Kidney (tissue), 14 donors: Measurements from ENCODE around the gene GRAP2. TPM values are rescaled to one million over a fixed set of nuclear protein-coding genes. Genes with fewer than 3 reads are reported as not detected.

Experiments
- DNase-seq, 5 donors: peaks; one replicate each; pipeline ENCODE4 v3.0.0-alpha.2; 2013 to 2020
- FAIRE-seq: peaks from 2 replicates; lab custom pipeline; 2012; peaks lifted over from hg19 to GRCh38; lab: Jason Lieb, UNC
- H3K27ac ChIP-seq, 2 donors: one replicate each; pipeline ENCODE4 v1.7.0; 2013; ENCODE audit warnings: low read depth in 2 of 2, low read length in 2 of 2, inconsistent platforms in 1 of 2
- H3K27me3 ChIP-seq: one replicate; pipeline ENCODE4 v1.7.1; 2013; ENCODE audit warnings: low read length, inconsistent platforms; ENCODE audit not compliant: control insufficient read depth, insufficient read depth
- H3K36me3 ChIP-seq, 3 donors: one replicate each; pipeline versions ENCODE4 v1.7.0 to v1.7.1; 2013; ENCODE audit warnings: low read length in 3 of 3, control low read depth in 1 of 3, inconsistent platforms in 1 of 3; ENCODE audit not compliant: insufficient read depth in 3 of 3, control insufficient read depth in 2 of 3
- H3K4me1 ChIP-seq, 3 donors: one replicate each; pipeline versions ENCODE4 v1.7.0 to v1.7.1; 2013; ENCODE audit warnings: low read length in 3 of 3, inconsistent platforms in 1 of 3, low read depth in 1 of 3; ENCODE audit not compliant: control insufficient read depth in 2 of 3, insufficient read depth in 2 of 3
- H3K4me3 ChIP-seq, 3 donors: one replicate each; pipeline versions ENCODE4 v1.7.0 to v1.8.1; 2013; ENCODE audit warnings: low read length in 3 of 3, control low read depth in 1 of 3, inconsistent platforms in 1 of 3
- H3K9ac ChIP-seq, 3 donors: one replicate each; pipeline versions ENCODE4 v1.7.0 to v1.7.1; 2013; ENCODE audit warnings: low read length in 3 of 3, control low read depth in 1 of 3, inconsistent platforms in 1 of 3
- H3K9me3 ChIP-seq, 3 donors: one replicate each; pipeline versions ENCODE4 v1.7.0 to v1.7.1; 2013; ENCODE audit warnings: low read length in 3 of 3, control low read depth in 1 of 3, inconsistent platforms in 1 of 3; ENCODE audit not compliant: control insufficient read depth in 2 of 3, insufficient read depth in 1 of 3
- intact Hi-C: fragments of 100-400 bp; cut with DNase I; formaldehyde crosslinking; loops from one replicate; pipeline ENCODE4 v1.11.1; 2022
- polyA plus RNA-seq: library from polyadenylated mRNA; stranded (reverse); fragments of 350-450 nt; fragmentation: Illumina TruSeq; extraction: RNeasy Lipid Tissue Mini Kit (QIAGEN cat#74804); gene quantifications from one replicate; pipeline ENCODE4 v1.2.3, GENCODE V29; 2014; ENCODE audit warnings: low read depth, low replicate concordance; ENCODE audit not compliant: insufficient read depth
- total RNA-seq: library from RNA; stranded (reverse); fragmentation: NEBNext Ultra II Directional; extraction: Animal tissue kit (Norgen Biotek cat#: 25700); gene quantifications from one replicate; pipeline ENCODE4 v1.2.1, GENCODE V29; 2021
- TF ChIP-seq, protein P1 (sequence below): IDR thresholded peaks from 3 replicates; pipeline ENCODE4 v1.5.1; 2012; ENCODE audit warnings: mild to moderate bottlenecking, moderate library complexity, borderline replicate concordance; ENCODE audit not compliant: insufficient read depth; ENCODE audit errors: extremely low read depth
- donor health status: control.
- donor health status: control.
- donor health status: control.
- donor health status: control.
- donor health status: control.
- donor health status: DM: yes; HTN: yes; CAD: no.
- donor health status: Normal renal cell carcinoma (clear cell type).

Gene GRAP2
- total and polyA plus RNA-seq, 2 donors from 2014 or later = 0.73 to 9.7 TPM

DNA sequence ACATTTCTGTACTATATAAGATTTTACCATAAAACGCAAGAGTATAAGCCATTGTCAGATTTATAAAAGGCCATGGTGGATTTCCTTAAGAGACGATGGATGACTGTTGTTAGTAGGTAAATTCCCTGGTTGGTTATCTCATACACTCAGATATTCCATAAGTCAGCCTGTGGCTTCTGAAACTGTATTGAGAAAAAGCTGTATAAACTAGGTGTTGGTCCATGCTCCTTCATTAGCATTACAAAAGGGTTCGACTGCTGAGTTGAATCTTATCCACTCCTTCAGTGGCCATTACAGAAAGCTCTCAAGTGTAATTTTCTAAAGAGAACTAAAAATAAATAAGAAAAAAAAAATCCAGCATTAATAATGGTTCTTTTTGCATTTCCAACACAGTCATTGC is 5.3 kb downstream of the GRAP2 start:
- FAIRE-seq = no peak

DNA sequence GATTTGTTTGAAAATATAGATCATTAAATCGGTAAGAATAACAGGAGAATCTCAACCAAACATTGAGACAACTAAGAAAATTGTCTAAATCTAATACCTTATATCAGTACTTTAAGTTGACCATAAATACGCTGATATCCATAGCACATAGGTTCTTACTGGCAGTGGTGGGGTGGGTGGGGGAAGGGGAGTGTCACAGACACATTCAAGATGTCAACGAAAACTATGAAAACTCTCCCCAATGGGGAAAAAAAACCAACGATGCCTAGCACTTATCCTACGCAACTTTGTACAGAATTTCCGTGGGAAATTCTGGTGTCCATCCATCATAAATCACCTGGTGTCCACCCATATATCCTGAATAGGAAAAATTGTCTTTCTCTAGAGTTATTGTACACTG is 6.2 kb downstream of the GRAP2 start:
- Histone ChIP-seq H3K27me3 (no peaks in the 10 kb centered on the region), H3K4me3 (no peak overlapping the region), H3K36me3 (no peaks in the 10 kb centered on the region), H3K9me3 (no peaks in the 10 kb centered on the region), H3K4me1 (no peaks in the 10 kb centered on the region), H3K9ac (no peak overlapping the region), H3K27ac (no peak overlapping the region)
- DNase-seq = no peak
- FAIRE-seq = no peak
- TF ChIP-seq, protein P1, sequence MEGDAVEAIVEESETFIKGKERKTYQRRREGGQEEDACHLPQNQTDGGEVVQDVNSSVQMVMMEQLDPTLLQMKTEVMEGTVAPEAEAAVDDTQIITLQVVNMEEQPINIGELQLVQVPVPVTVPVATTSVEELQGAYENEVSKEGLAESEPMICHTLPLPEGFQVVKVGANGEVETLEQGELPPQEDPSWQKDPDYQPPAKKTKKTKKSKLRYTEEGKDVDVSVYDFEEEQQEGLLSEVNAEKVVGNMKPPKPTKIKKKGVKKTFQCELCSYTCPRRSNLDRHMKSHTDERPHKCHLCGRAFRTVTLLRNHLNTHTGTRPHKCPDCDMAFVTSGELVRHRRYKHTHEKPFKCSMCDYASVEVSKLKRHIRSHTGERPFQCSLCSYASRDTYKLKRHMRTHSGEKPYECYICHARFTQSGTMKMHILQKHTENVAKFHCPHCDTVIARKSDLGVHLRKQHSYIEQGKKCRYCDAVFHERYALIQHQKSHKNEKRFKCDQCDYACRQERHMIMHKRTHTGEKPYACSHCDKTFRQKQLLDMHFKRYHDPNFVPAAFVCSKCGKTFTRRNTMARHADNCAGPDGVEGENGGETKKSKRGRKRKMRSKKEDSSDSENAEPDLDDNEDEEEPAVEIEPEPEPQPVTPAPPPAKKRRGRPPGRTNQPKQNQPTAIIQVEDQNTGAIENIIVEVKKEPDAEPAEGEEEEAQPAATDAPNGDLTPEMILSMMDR = no peak
- intact Hi-C loops = no loop called here

More for the DNA sequence above, 5.3 kb downstream of the GRAP2 start:
- Histone ChIP-seq H3K9ac (no peak overlapping the region), H3K36me3 (no peaks in the 10 kb centered on the region), H3K4me3 (no peak overlapping the region), H3K27ac (no peak overlapping the region), H3K9me3 (no peaks in the 10 kb centered on the region), H3K4me1 (no peaks in the 10 kb centered on the region), H3K27me3 (no peaks in the 10 kb centered on the region)
- no peak for DNase-seq
- TF ChIP-seq, protein P1 = no peak
- intact Hi-C loops = no loop called here

DNA sequence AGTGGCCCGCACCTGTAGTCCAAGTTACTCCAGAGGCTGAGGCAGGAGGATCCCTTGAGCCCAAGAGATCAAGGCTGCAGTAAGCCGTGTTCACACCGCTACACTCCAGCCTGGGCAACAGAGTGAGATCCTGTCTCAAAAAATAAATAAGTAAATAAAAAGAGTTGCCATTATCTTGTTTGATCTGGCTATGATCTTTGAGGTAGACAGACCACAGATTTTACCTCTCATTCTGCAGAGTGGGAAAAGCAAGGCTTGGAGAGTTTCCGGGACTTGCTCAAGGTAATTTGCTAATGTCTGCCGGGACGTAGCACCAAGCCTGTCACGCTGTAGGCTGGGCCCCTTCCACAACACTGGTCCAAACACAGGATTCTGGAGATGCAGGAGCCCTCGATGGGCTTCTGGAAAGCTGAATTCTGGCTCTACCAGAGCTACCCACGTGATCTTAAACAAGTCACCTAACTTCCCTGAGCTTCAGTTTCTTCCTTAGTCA is 6.8 kb downstream of the GRAP2 start:
- H3K36me3 ChIP-seq = no peaks in the 10 kb centered on the region
- no peak for FAIRE-seq
- H3K27ac ChIP-seq = no peak overlapping the region
- no peak overlapping the region for H3K9ac ChIP-seq
- DNase-seq = no peak
- H3K27me3 ChIP-seq = no peaks in the 10 kb centered on the region
- no peaks in the 10 kb centered on the region for H3K9me3 ChIP-seq
- H3K4me1 ChIP-seq = no peaks in the 10 kb centered on the region
- no peak overlapping the region for H3K4me3 ChIP-seq
- intact Hi-C loops = no loop called here
- TF ChIP-seq, protein P1 = no peak

DNA sequence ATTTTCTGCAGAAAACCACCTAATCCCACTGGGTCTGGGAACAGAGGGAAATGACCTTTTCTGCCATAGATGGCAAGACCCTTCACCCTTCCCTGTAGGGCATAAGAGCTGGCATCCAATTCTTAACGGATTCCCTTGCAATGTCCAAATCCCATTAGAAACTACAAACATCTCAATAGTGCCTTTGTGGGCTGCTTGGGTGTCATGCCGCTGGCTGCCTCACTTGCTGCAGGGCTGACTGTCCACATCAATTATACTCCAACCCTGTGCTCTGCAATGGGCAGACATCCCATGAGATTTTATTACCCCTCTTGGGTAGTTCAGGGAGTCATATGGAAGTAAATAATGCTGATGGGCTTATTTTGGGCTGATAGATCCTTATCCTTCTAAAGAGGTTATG is 7.3 kb downstream of the GRAP2 start:
- intact Hi-C loops = no loop called here
- DNase-seq (no peak), FAIRE-seq (no peak)
- H3K9ac ChIP-seq = no peak overlapping the region
- H3K27me3 ChIP-seq = no peaks in the 10 kb centered on the region
- H3K27ac ChIP-seq = no peak overlapping the region
- no peak overlapping the region for H3K4me3 ChIP-seq
- H3K9me3 ChIP-seq = no peaks in the 10 kb centered on the region
- H3K4me1 ChIP-seq = no peaks in the 10 kb centered on the region
- TF ChIP-seq, protein P1 = no peak
- H3K36me3 ChIP-seq = no peaks in the 10 kb centered on the region
